ENCODE data around the gene SPAG9.

Gene SPAG9

DNA sequence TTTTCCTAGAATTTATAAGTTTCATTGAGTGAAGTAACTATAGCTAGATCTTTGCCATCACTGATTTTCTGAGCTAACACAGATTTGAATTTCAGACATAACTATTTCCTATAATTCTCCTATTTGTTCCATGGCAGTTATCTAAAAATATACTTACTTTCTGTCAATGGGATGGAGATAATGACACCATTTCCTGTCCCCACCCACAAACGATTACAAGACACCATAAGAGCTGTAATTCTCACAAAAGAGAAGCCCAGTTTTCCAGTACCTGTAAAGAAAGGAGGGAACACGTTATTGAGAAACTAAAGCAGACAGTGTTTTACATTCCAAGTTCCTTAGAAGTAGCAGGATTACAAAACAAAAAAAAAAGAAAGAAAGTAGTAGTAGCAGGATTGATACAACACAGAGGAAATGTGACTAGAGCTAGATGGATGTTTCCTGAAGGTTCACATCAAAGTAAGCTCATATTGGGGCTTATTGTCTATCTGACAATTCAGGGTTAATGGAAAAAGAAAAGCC, 143.7 kb downstream of the SPAG9 start:
- no peaks in the 10 kb centered on the region for H3K27me3 ChIP-seq (ENCODE audit: insufficient read depth, low read length, poor library complexity)
- H3K36me3 ChIP-seq (ENCODE audit: insufficient read depth, low read length), result peaks cover 70% of the 10 kb centered on the region
- no peak overlapping the region for H3K9ac ChIP-seq (ENCODE audit: low read depth, low read length)
- no peaks in the 10 kb centered on the region for H3K4me1 ChIP-seq (ENCODE audit: insufficient read depth, low read length)
- no peak overlapping the region for H3K4me3 ChIP-seq (ENCODE audit: low read depth in 1 of 2, low read length in 2 of 2)
- H3K27ac ChIP-seq (ENCODE audit: low read length), result no peak overlapping the region
- no peak overlapping the region for H3K4me2 ChIP-seq (ENCODE audit: insufficient read depth, low read length)
- no peaks in the 10 kb centered on the region for H3K79me2 ChIP-seq (ENCODE audit: insufficient read depth, low read length)
- ATAC-seq (ENCODE audit: insufficient read depth, low read depth) (no peak), DNase-seq (no peak)
- TF ChIP-seq CTCF (IDR thresholded peaks at IDR 0.05; ENCODE audit: borderline replicate concordance, extremely low read depth, low read length, poor library complexity, severe bottlenecking) (no peak), EZH2 (IDR thresholded peaks at IDR 0.05; ENCODE audit: borderline replicate concordance, low read depth, low read length, severe bottlenecking) (no peak)
- H4K20me1 ChIP-seq (ENCODE audit: insufficient read depth, low read length), result no peaks in the 10 kb centered on the region
- no peaks in the 10 kb centered on the region for H3K9me3 ChIP-seq (ENCODE audit: insufficient read depth, low read length, severe bottlenecking)
- H2AFZ ChIP-seq (ENCODE audit: low read depth, low read length), result no peak overlapping the region

DNA sequence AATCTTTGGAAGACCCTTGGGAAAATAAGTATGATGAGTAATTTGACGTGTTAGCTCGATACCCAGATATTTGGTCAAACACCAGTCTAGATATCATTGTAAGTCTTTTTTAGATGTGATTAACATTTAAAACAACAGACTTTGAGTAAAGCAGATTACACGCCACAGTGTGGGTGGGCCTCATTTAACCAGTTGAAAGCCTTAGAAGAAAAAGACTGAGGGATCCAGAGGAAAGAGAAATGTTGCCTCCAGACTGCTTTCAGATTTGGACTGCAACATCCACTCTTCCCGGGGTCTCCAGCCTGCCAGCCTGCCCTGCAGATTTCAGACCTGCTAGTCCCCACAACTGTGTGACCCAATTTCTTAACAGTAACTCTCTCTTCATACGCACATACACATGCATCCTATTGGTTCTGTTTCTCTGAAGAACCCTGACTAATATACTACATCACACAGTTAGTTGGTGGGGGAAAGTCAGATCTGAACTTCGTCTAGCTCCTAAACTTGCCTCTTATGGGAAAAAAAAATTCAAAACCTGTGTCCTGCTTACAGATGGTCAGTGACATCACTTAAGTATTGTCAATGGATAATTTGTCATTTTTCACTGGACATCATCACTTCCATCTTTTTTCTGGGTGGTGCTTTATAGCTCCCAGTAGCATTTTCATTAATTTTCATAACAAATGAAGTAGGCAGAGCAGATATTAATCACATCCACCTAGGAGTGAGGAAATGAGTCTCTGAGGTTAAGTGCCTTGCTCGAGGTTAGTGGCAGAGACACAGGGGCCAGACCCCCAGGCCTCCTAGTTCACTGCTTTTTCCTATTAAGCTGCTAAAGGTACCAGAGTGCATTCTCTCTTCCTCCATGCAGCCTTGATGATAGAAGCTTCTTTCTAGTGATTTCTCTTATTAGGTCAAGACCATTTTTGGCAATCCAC, 146.8 kb downstream of the SPAG9 start:
- no peak overlapping the region for H2AFZ ChIP-seq (ENCODE audit: low read depth, low read length)
- H3K27ac ChIP-seq (ENCODE audit: low read length), result no peak overlapping the region
- H3K27me3 ChIP-seq (ENCODE audit: insufficient read depth, low read length, poor library complexity), result no peaks in the 10 kb centered on the region
- no peaks in the 10 kb centered on the region for H3K4me1 ChIP-seq (ENCODE audit: insufficient read depth, low read length)
- H4K20me1 ChIP-seq (ENCODE audit: insufficient read depth, low read length), result no peaks in the 10 kb centered on the region
- H3K36me3 ChIP-seq (ENCODE audit: insufficient read depth, low read length), result peaks cover 70% of the 10 kb centered on the region
- no peaks in the 10 kb centered on the region for H3K9me3 ChIP-seq (ENCODE audit: insufficient read depth, low read length, severe bottlenecking)
- no peak overlapping the region for H3K4me2 ChIP-seq (ENCODE audit: insufficient read depth, low read length)
- DNase-seq (no peak), ATAC-seq (ENCODE audit: insufficient read depth, low read depth) (no peak)
- H3K9ac ChIP-seq (ENCODE audit: low read depth, low read length), result no peak overlapping the region
- H3K4me3 ChIP-seq (ENCODE audit: low read depth in 1 of 2, low read length in 2 of 2), result no peak overlapping the region
- no peaks in the 10 kb centered on the region for H3K79me2 ChIP-seq (ENCODE audit: insufficient read depth, low read length)
- no peak for TF ChIP-seq CTCF (IDR thresholded peaks at IDR 0.05; ENCODE audit: borderline replicate concordance, extremely low read depth, low read length, poor library complexity, severe bottlenecking)
- TF ChIP-seq EZH2 (IDR thresholded peaks at IDR 0.05; ENCODE audit: borderline replicate concordance, low read depth, low read length, severe bottlenecking), result no peak

DNA sequence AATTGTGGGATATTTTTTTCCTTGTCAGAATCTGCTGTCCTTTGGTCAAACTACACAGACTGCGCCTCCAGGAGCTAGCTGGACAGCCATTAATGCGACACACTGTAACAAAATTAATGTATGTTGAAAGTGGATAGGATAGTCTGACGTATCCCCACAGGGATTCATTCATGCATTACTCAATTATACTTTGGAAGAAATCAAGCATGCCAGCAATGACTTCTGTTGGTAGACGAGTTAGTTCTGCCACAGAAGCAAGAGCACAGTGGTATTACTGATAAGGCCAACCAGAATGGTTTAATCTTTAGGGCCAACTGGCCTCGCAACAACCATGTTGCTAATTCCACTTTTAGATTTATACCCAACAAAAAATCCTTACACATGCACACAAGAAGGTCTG, 148.1 kb downstream of the SPAG9 start:
- Histone ChIP-seq H3K9me3 (ENCODE audit: insufficient read depth, low read length, severe bottlenecking) (no peaks in the 10 kb centered on the region), H3K4me2 (ENCODE audit: insufficient read depth, low read length) (no peak overlapping the region), H3K9ac (ENCODE audit: low read depth, low read length) (no peak overlapping the region), H3K4me3 (ENCODE audit: low read depth in 1 of 2, low read length in 2 of 2) (no peak overlapping the region), H3K27ac (ENCODE audit: low read length) (no peak overlapping the region), H3K27me3 (ENCODE audit: insufficient read depth, low read length, poor library complexity) (no peaks in the 10 kb centered on the region), H3K4me1 (ENCODE audit: insufficient read depth, low read length) (no peaks in the 10 kb centered on the region), H4K20me1 (ENCODE audit: insufficient read depth, low read length) (no peaks in the 10 kb centered on the region), H3K36me3 (ENCODE audit: insufficient read depth, low read length) (peaks cover 59% of the 10 kb centered on the region), H3K79me2 (ENCODE audit: insufficient read depth, low read length) (no peaks in the 10 kb centered on the region), H2AFZ (ENCODE audit: low read depth, low read length) (no peak overlapping the region)
- no peak for TF ChIP-seq EZH2 (IDR thresholded peaks at IDR 0.05; ENCODE audit: borderline replicate concordance, low read depth, low read length, severe bottlenecking)
- no peak for TF ChIP-seq CTCF (IDR thresholded peaks at IDR 0.05; ENCODE audit: borderline replicate concordance, extremely low read depth, low read length, poor library complexity, severe bottlenecking)
- DNase-seq (no peak), ATAC-seq (ENCODE audit: insufficient read depth, low read depth) (no peak)

Measured in DND-41 (cell line).